ENCODE measurements around the gene DCTD. TPM values are rescaled to one million over a fixed set of nuclear protein-coding genes. Genes with fewer than 3 reads are reported as not detected.

DCTD gene
- total RNA-seq, 1 experiment from 2014 or later: 100 TPM

GRCh38 chr4:182955411-182955810 is 38.2 kb upstream of the DCTD start:
- Histone ChIP-seq H2BK12ac (ENCODE audit: insufficient read length, low read depth, low read length) (no peak overlapping the region), H3K14ac (ENCODE audit: insufficient read depth, low read length) (no peak overlapping the region), H3K27ac (ENCODE audit: insufficient read length, low read depth, low read length) (no peak overlapping the region), H2AFZ (ENCODE audit: low read length) (no peak overlapping the region), H2BK15ac (ENCODE audit: low read depth, low read length) (no peak overlapping the region), H3K4me1 (ENCODE audit: insufficient read depth, low read length) (no peaks in the 10 kb centered on the region), H3K4me2 (ENCODE audit: insufficient read depth, insufficient read length, low read length) (no peak overlapping the region), H3K23me2 (ENCODE audit: insufficient read length, low read depth, low read length, poor library complexity, severe bottlenecking) (no peaks in the 10 kb centered on the region), H3T11ph (ENCODE audit: low read length) (no peak overlapping the region), H3K79me1 (ENCODE audit: insufficient read depth, low read depth, low read length, poor library complexity, severe bottlenecking) (no peaks in the 10 kb centered on the region), H3K56ac (ENCODE audit: insufficient read length, low read depth, low read length) (no peak overlapping the region), H4K20me1 (ENCODE audit: control insufficient read depth, insufficient read depth, insufficient read length) (no peaks in the 10 kb centered on the region), H2BK20ac (ENCODE audit: low read depth, low read length, poor library complexity, severe bottlenecking) (no peak overlapping the region), H3K79me2 (ENCODE audit: insufficient read depth, low read length) (no peaks in the 10 kb centered on the region), H2BK5ac (ENCODE audit: insufficient read length, low read length) (no peak overlapping the region), H2BK120ac (ENCODE audit: low read depth, low read length, poor library complexity, severe bottlenecking) (no peak overlapping the region), H3K4ac (ENCODE audit: low read depth, low read length) (no peak overlapping the region), H4K5ac (ENCODE audit: insufficient read length, low read depth, low read length) (no peak overlapping the region), H3K9me3 (ENCODE audit: control insufficient read depth, low read depth, low read length) (peaks cover 5% of the 10 kb centered on the region), H3K18ac (ENCODE audit: insufficient read length, low read depth, low read length) (no peak overlapping the region), H4K91ac (ENCODE audit: insufficient read length, low read depth, low read length) (no peak overlapping the region), H3K27me3 (ENCODE audit: insufficient read depth, low read length) (no peaks in the 10 kb centered on the region), H3K9ac (ENCODE audit: extremely low read depth, insufficient read length, low read length) (no peak overlapping the region), H3K23ac (ENCODE audit: insufficient read length, low read depth, low read length) (no peak overlapping the region), H2AK5ac (ENCODE audit: insufficient read length, low read length) (no peak overlapping the region), H4K8ac (replicated peaks; ENCODE audit: insufficient read length, low read depth, low read length) (no peak overlapping the region)
- no CpG with 5 or more reads among the region's 2 CpGs for WGBS (ENCODE audit: extremely low coverage, insufficient read length, low lambda C conversion rate)
- Mint-ChIP-seq H3K27me3 (ENCODE audit: low read depth) (peaks cover 2% of the 10 kb centered on the region; the same call in 1 of the 2 replicates), H3K4me1 (no peaks in the 10 kb centered on the region), H3K27ac (no peak overlapping the region), H3K4me3 (no peak overlapping the region), H3K36me3 (ENCODE audit: insufficient read depth in 1 of 3, low read depth in 3 of 3) (peaks cover 3 to 7% (median 6%) of the 10 kb centered on the region in 3 experiments; a peak in 5 of 7 replicates), H3K9me3 (peaks cover 22 to 25% of the 10 kb centered on the region in 2 experiments; a peak in 4 of 5 replicates)
- no peak for DNase-seq
- TF ChIP-seq CTCF (conservative IDR thresholded peaks at IDR 0.05): no peak
